ENCODE results near the gene TEX261. TPM values are rescaled to one million over a fixed set of nuclear protein-coding genes. Genes with fewer than 3 reads are reported as not detected.

The TEX261 gene
- total RNA-seq, 3 donors from 2014 or later = 78.6 to 89.6 (median 79.5) TPM

Other genes starting within 250 kb of the TEX261 start
- gene ADD2, start 226.7 kb downstream of the TEX261 start, total RNA-seq = 10 to 100 TPM in 1 of 3 donors, 1 to 10 TPM in 2; 4.8 to 13.7 (median 8.0) TPM
- not detected for gene FIGLA, start 204.2 kb downstream of the TEX261 start, total RNA-seq
- not detected for gene CLEC4F, start 174.3 kb downstream of the TEX261 start, total RNA-seq
- not detected for gene CD207, start 159.1 kb downstream of the TEX261 start, total RNA-seq
- under 1 TPM in 1 of 3 donors, not detected in 2; 0.11 TPM for gene VAX2, start 94.3 kb downstream of the TEX261 start, total RNA-seq
- not detected for gene ATP6V1B1, start 59.0 kb downstream of the TEX261 start, total RNA-seq
- gene ANKRD53, start 16.2 kb downstream of the TEX261 start, total RNA-seq = not detected
- 10 to 100 TPM; 83.5 to 85.6 (median 84.0) TPM for gene NAGK, start 73.8 kb upstream of the TEX261 start, total RNA-seq
- 10 to 100 TPM in 1 of 3 donors, 1 to 10 TPM in 2; 8.4 to 10.6 (median 8.6) TPM for gene MCEE, start 135.4 kb upstream of the TEX261 start, total RNA-seq
- gene MPHOSPH10, start 135.8 kb upstream of the TEX261 start, total RNA-seq = 10 to 100 TPM; 85.0 to 90.0 (median 85.7) TPM
- gene PAIP2B, start 232.2 kb upstream of the TEX261 start, total RNA-seq = 1 to 10 TPM; 1.0 to 1.2 (median 1.1) TPM

All from activated T-cell treated with anti-CD3 and anti-CD28 coated beads, Interleukin-2, amount 50 U/mL, for 4 hours (primary cell).